Esophagus muscularis mucosa (tissue), 4 donors: ENCODE results near the gene SPRR5. TPM values are rescaled to one million over a fixed set of nuclear protein-coding genes. Genes with fewer than 3 reads are reported as not detected.

Experiments
- DNase-seq: peaks from one replicate; pipeline ENCODE4 v3.0.0-alpha.2; 2017; ENCODE audit errors: extremely low spot score
- H3K27ac ChIP-seq, 4 donors: fragments of 200-600 bp; sonication (generic); replicated peaks in 1 of 4; 1 replicate in 3 of 4; 2 replicates in 1 of 4; pipeline ENCODE4 v1.5.1; 2016 to 2019; ENCODE audit warnings: mild to moderate bottlenecking in 1 of 4
- H3K27me3 ChIP-seq, 4 donors: fragments of 200-600 bp; sonication (generic); one replicate each; pipeline versions ENCODE4 v1.5.1 to v1.6.0; 2016 to 2019
- H3K36me3 ChIP-seq, 4 donors: fragments of 200-600 bp; sonication (generic); one replicate each; pipeline ENCODE4 v1.5.1; 2016 to 2019
- H3K4me1 ChIP-seq, 4 donors: fragments of 200-600 bp; sonication (generic); one replicate each; pipeline ENCODE4 v1.5.1; 2016 to 2019
- H3K4me3 ChIP-seq, 4 donors: fragments of 200-600 bp; sonication (generic); 1 replicate in 2 of 4; 2 replicates in 2 of 4; pipeline ENCODE4 v1.5.1; 2016 to 2019; ENCODE audit warnings: mild to moderate bottlenecking in 4 of 4, moderate library complexity in 1 of 4
- H3K9me3 ChIP-seq, 4 donors: fragments of 200-600 bp; sonication (generic); 1 replicate in 3 of 4; 2 replicates in 1 of 4; pipeline ENCODE4 v1.5.1; 2016 to 2019
- EP300 ChIP-seq: sonication (generic); formaldehyde crosslinking; IDR thresholded peaks from one replicate; pipeline ENCODE4 v1.6.1; 2017; ENCODE audit warnings: antibody characterized with exemption
- POLR2A ChIP-seq: fragments of 450-650 bp; IDR thresholded peaks from one replicate; pipeline ENCODE4 v1.6.1; 2017; ENCODE audit warnings: antibody characterized with exemption, moderate library complexity, mild to moderate bottlenecking, low read depth
- POLR2AphosphoS5 ChIP-seq, 2 donors: sonication (generic); formaldehyde crosslinking; IDR thresholded peaks; one replicate each; pipeline ENCODE4 v1.6.1; 2017; ENCODE audit warnings: antibody characterized with exemption in 2 of 2
- WGBS: methylation state at CpG from one replicate; pipeline ENCODE4 v1.1.5; 2018; 5-methylcytosine and 5-hydroxymethylcytosine counted together
- intact Hi-C: fragments of 100-400 bp; cut with DNase I; formaldehyde crosslinking; loops from one replicate; pipeline ENCODE4 v1.15.1; 2023
- small RNA-seq, 3 donors: library from RNA; depleted of rRNA; stranded (forward); fragments of <200 nt; gene quantifications; one replicate each; pipeline ENCODE3, GENCODE V24; 2016
- total RNA-seq, 4 donors: library from RNA; depleted of rRNA; stranded (reverse); fragments of >200 nt; gene quantifications; one replicate each; pipeline versions ENCODE4 v1.1.0 to v1.2.1, GENCODE V29; 2016
- TF ChIP-seq, protein P1 (sequence below), 3 experiments: fragments of 200-600 bp in 2 of 3; fragments of 450-650 bp in 1 of 3; sonication (generic) in 2 of 3; IDR thresholded peaks; one replicate each; pipeline ENCODE4 v1.5.1; 2017 to 2019; ENCODE audit warnings: antibody characterized with exemption in 3 of 3, mild to moderate bottlenecking in 2 of 3, moderate library complexity in 1 of 3

SPRR5 gene
- total RNA-seq, 4 donors from 2014 or later, result not detected

DNA sequence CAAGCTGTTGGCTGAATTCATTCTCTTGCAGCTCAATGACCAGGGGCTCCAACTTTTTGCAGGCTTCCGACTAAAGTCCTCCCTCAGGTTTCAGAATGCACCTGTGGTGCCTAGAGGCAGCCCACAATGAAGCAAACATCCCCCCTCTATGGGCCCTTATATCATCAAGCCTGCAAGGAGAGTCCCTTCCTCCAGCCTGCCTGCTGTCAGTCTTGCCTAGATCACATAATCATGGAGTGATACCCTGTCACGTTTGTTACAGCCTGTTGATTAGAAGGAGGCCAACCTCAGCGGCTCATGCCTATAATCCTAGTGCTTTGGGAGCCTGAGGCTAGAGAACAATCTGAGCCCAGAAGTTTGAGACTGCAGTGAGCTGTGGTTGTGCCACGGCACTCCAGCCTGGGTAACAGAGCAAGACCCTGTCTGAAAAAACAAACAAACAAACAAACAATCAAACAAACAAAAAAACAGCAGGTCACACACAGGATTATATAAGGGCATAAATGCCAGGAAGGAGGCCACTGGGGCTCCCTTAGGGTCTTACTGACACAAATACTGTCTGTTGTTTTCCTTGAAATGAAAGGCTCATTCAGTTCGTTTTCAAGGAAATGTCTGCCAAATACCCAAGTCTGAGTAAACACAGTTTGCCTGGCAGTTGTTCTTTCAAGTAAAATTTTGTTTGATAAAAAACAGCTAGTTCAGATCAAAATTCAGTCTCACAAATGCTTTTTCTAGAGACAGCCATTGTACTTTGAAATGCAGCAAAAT, 49.8 kb downstream of the SPRR5 start:
- intact Hi-C loops, result no loop called here
- Histone ChIP-seq H3K4me3 (no peak overlapping the region), H3K9me3 (peaks cover 0 to 12% (median 3%) of the 10 kb centered on the region in 4 donors), H3K4me1 (no peaks in the 10 kb centered on the region), H3K27me3 (no peaks in the 10 kb centered on the region), H3K36me3 (no peaks in the 10 kb centered on the region), H3K27ac (no peak overlapping the region)
- DNase-seq, result peak; percentile 70
- TF ChIP-seq, protein P1, sequence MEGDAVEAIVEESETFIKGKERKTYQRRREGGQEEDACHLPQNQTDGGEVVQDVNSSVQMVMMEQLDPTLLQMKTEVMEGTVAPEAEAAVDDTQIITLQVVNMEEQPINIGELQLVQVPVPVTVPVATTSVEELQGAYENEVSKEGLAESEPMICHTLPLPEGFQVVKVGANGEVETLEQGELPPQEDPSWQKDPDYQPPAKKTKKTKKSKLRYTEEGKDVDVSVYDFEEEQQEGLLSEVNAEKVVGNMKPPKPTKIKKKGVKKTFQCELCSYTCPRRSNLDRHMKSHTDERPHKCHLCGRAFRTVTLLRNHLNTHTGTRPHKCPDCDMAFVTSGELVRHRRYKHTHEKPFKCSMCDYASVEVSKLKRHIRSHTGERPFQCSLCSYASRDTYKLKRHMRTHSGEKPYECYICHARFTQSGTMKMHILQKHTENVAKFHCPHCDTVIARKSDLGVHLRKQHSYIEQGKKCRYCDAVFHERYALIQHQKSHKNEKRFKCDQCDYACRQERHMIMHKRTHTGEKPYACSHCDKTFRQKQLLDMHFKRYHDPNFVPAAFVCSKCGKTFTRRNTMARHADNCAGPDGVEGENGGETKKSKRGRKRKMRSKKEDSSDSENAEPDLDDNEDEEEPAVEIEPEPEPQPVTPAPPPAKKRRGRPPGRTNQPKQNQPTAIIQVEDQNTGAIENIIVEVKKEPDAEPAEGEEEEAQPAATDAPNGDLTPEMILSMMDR (IDR thresholded peaks at IDR 0.05), result no peak
- TF ChIP-seq EP300, result no peak
- TF ChIP-seq POLR2A, result no peak
- TF ChIP-seq POLR2AphosphoS5 (IDR thresholded peaks at IDR 0.05), result no peak
- 46% methylated on average over 5 of the region's 5 CpGs for WGBS

DNA sequence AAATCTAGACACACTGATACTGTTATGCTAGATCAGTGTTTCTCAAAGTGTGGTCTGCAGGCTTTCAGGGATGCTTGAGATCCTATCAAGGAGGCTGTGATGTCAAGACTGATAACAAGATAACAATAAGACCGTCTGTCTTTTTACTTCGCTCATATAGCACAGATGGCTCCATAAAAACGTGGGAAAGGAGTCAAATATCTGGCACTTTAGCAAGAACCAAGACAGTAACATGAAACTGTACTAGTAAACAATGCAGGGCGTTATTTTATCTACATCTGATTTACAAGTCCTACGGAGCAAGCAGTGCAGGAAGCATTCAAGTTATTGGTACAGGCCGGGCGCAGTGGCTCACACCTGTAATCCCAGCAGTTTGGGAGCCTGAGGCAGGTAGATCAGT, 50.9 kb downstream of the SPRR5 start:
- Histone ChIP-seq H3K36me3 (no peaks in the 10 kb centered on the region), H3K27me3 (no peaks in the 10 kb centered on the region), H3K9me3 (peaks cover 0 to 12% (median 3%) of the 10 kb centered on the region in 4 donors), H3K4me1 (no peaks in the 10 kb centered on the region), H3K27ac (no peak overlapping the region), H3K4me3 (no peak overlapping the region)
- intact Hi-C loops, result no loop called here
- 50% methylated on average over 7 of the region's 7 CpGs for WGBS
- TF ChIP-seq POLR2AphosphoS5 (IDR thresholded peaks at IDR 0.05) (no peak), POLR2A (no peak), EP300 (no peak)
- TF ChIP-seq, protein P1 (IDR thresholded peaks at IDR 0.05), result no peak
- DNase-seq, result no peak

DNA sequence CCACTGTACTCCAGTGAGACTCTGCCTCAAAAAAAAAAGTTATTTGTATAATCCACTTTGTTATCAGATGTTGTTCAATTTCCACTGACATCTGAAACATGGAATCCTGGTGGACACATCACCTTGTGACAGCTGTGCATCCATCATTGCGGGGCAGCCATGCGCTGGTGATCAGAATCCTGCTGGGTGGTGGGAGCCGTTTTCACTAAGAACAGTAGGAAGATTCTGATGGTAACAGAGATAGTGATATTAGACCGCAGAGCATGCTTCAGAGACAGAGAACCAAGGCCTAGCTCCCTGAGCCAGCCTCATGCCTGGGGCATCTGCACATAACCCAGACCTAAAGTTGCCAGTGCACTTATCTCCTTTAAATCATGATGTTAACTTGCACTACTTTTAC, 51.5 kb downstream of the SPRR5 start:
- TF ChIP-seq EP300, result no peak
- no peak for TF ChIP-seq POLR2AphosphoS5 (IDR thresholded peaks at IDR 0.05)
- TF ChIP-seq, protein P1 (IDR thresholded peaks at IDR 0.05), result no peak
- no peak for TF ChIP-seq POLR2A
- WGBS, result 92% methylated on average over 4 of the region's 4 CpGs
- DNase-seq, result peak; percentile 64
- no peak overlapping the region for H3K4me3 ChIP-seq
- no peak overlapping the region for H3K27ac ChIP-seq
- peaks cover 0 to 12% (median 3%) of the 10 kb centered on the region in 4 donors for H3K9me3 ChIP-seq
- no peaks in the 10 kb centered on the region for H3K27me3 ChIP-seq
- H3K4me1 ChIP-seq, result no peaks in the 10 kb centered on the region
- no peaks in the 10 kb centered on the region for H3K36me3 ChIP-seq
- intact Hi-C loops, result no loop called here

Small RNA genes lying within 50 kb of the gene (small RNA-seq; reads per million reads assigned to genes)
- 0 reads per million in 3 donors for gene SPRR1A

Other genes with a start within 250 kb of the SPRR5 start
- not detected for gene LCE2A, start 248.9 kb upstream of the SPRR5 start, total RNA-seq
- not detected for gene LCE4A, start 239.0 kb upstream of the SPRR5 start, total RNA-seq
- not detected for gene KPRP, start 189.2 kb upstream of the SPRR5 start, total RNA-seq
- not detected for gene LCE1F, start 172.1 kb upstream of the SPRR5 start, total RNA-seq
- gene LCE1E, start 160.9 kb upstream of the SPRR5 start, total RNA-seq, result not detected
- gene LCE1D, start 150.5 kb upstream of the SPRR5 start, total RNA-seq, result not detected
- gene LCE1C, start 140.6 kb upstream of the SPRR5 start, total RNA-seq, result not detected
- gene LCE1B, start 135.2 kb upstream of the SPRR5 start, total RNA-seq, result not detected
- not detected for gene LCE1A, start 119.7 kb upstream of the SPRR5 start, total RNA-seq
- not detected for gene LCE6A, start 104.3 kb upstream of the SPRR5 start, total RNA-seq
- not detected for gene LCE7A, start 87.2 kb upstream of the SPRR5 start, total RNA-seq
- gene SMCP, start 68.9 kb upstream of the SPRR5 start, total RNA-seq, result not detected
- gene IVL, start 38.7 kb upstream of the SPRR5 start, total RNA-seq, result not detected
- not detected for gene SPRR4, start 23.4 kb downstream of the SPRR5 start, total RNA-seq
- not detected for gene SPRR1A, start 36.9 kb downstream of the SPRR5 start, total RNA-seq
- 1 to 10 TPM in 2 of 4 donors, not detected in 2; 1.6 to 5.0 TPM for gene SPRR3, start 54.5 kb downstream of the SPRR5 start, total RNA-seq
- gene SPRR1B, start 84.0 kb downstream of the SPRR5 start, total RNA-seq, result not detected
- gene SPRR2D, start 93.9 kb downstream of the SPRR5 start, total RNA-seq, result 1 to 10 TPM in 1 of 4 donors, under 1 TPM in 1, not detected in 2; 0.57 to 1.7 TPM
- 1 to 10 TPM in 1 of 4 donors, not detected in 3; 2.5 TPM for gene SPRR2A, start 110.3 kb downstream of the SPRR5 start, total RNA-seq
- gene SPRR2B, start 124.4 kb downstream of the SPRR5 start, total RNA-seq, result not detected
- gene SPRR2E, start 147.3 kb downstream of the SPRR5 start, total RNA-seq, result not detected
- gene SPRR2F, start 166.3 kb downstream of the SPRR5 start, total RNA-seq, result not detected
- gene SPRR2G, start 203.7 kb downstream of the SPRR5 start, total RNA-seq, result not detected